HCT116 (cell line): ENCODE results near the gene IL17RE. TPM values are rescaled to one million over a fixed set of nuclear protein-coding genes. Genes with fewer than 3 reads are reported as not detected.

ENCODE experiments used
- ATAC-seq: fragments of 200-7000 bp; cut with Tn5 transposase; 2 replicates; pipeline ENCODE4 v1.9.1; 2020; ENCODE audit warnings: mild to moderate bottlenecking, moderate library complexity
- BruUV-seq: library from RNA; stranded (reverse); fragments of 400-500 nt; replicated peaks from 2 replicates; lab custom pipeline; 2021; lab: Mats Ljungman, UMichigan
- CTCF ChIA-PET: fragments of 300-600 bp; sonication (Branson Sonifier 250); formaldehyde crosslinking; loops from one replicate; lab custom pipeline; 2021; ENCODE audit warnings: antibody characterized with exemption; lab: Charles Lee
- POLR2A ChIA-PET: fragments of 300-600, 350-600 bp; sonication (Branson Sonifier 250); formaldehyde crosslinking; loops from one replicate; lab custom pipeline; 2021; ENCODE audit warnings: antibody characterized with exemption; lab: Charles Lee
- RAD21 ChIA-PET, 2 experiments: fragments of 300-600 bp; sonication (Branson Sonifier 250); formaldehyde crosslinking; loops; one replicate each; lab custom pipeline; 2023; ENCODE audit warnings: low total read pairs in 2 of 2; ENCODE audit not compliant: uncharacterized antibody in 2 of 2, unreplicated experiment in 2 of 2, low non-redundant PET in 1 of 2; lab: Charles Lee
- DNase-seq: peaks from one replicate; pipeline ENCODE4 v3.0.0-alpha.2; 2010; ENCODE audit warnings: low read depth, low spot score
- H2AFZ ChIP-seq: fragments of 200-600 bp; shearing (Covaris generic), sonication (generic); 2 replicates; pipeline ENCODE4 v1.6.1; 2017; ENCODE audit warnings: low read depth, mixed run types, mixed read lengths, antibody characterized with exemption, low read length; ENCODE audit not compliant: poor library complexity, severe bottlenecking
- H3K27ac ChIP-seq: 2 replicates; pipeline ENCODE4 v1.5.1; 2012; ENCODE audit warnings: low read depth, low read length
- H3K27me3 ChIP-seq: fragments of 200-600 bp; sonication (generic); 2 replicates; pipeline ENCODE4 v1.6.1; 2016; ENCODE audit warnings: mixed run types, low read length, mixed read lengths; ENCODE audit not compliant: insufficient read depth
- H3K36me3 ChIP-seq, 2 experiments: fragments of 200-500 bp in 1 of 2; fragments of 200-600 bp in 1 of 2; sonication (Bioruptor generic) in 1 of 2; sonication (generic) in 1 of 2; 2 replicates each; pipeline versions ENCODE4 v1.5.1 to v1.6.1; 2014 to 2016; ENCODE audit warnings: low read length in 2 of 2, inconsistent platforms in 1 of 2, mixed read lengths in 1 of 2, mixed run types in 1 of 2; ENCODE audit not compliant: insufficient read depth in 2 of 2, control insufficient read depth in 1 of 2
- H3K4me1 ChIP-seq, 2 experiments: fragments of 200-600 bp in 1 of 2; sonication (generic) in 1 of 2; 2 replicates each; pipeline versions ENCODE4 v1.5.1 to v1.6.1; 2012 to 2017; ENCODE audit warnings: low read length in 2 of 2, inconsistent platforms in 1 of 2, mild to moderate bottlenecking in 1 of 2, mixed read lengths in 1 of 2, mixed run types in 1 of 2, moderate library complexity in 1 of 2; ENCODE audit not compliant: insufficient read depth in 2 of 2, control insufficient read depth in 1 of 2
- H3K4me2 ChIP-seq: fragments of 200-600 bp; sonication (generic); 2 replicates; pipeline ENCODE4 v1.6.1; 2017; ENCODE audit warnings: mixed run types, low read length, mixed read lengths
- H3K4me3 ChIP-seq, 2 experiments: fragments of 200-600 bp in 1 of 2; sonication (generic) in 1 of 2; replicated peaks in 1 of 2; 2 replicates each; pipeline ENCODE4 v1.5.1; 2011 to 2016; ENCODE audit warnings: low read length in 2 of 2, control low read depth in 1 of 2, low read depth in 1 of 2, mild to moderate bottlenecking in 1 of 2, mixed read lengths in 1 of 2, mixed run types in 1 of 2
- H3K79me2 ChIP-seq: fragments of 200-600 bp; sonication (generic); 2 replicates; pipeline ENCODE4 v1.6.1; 2017; ENCODE audit warnings: mild to moderate bottlenecking, mixed run types, low read length, moderate library complexity, mixed read lengths; ENCODE audit not compliant: insufficient read depth
- H3K9ac ChIP-seq: fragments of 200-600 bp; sonication (generic); 2 replicates; pipeline ENCODE4 v1.6.1; 2016; ENCODE audit warnings: low read length, mixed read lengths
- H3K9me2 ChIP-seq: fragments of 200-600 bp; sonication (generic), shearing (Covaris generic); 2 replicates; pipeline ENCODE4 v1.6.1; 2017; ENCODE audit warnings: mixed run types, mild to moderate bottlenecking, moderate library complexity; ENCODE audit not compliant: insufficient read depth
- H3K9me3 ChIP-seq, 2 experiments: fragments of 200-500 bp in 1 of 2; fragments of 200-600 bp in 1 of 2; sonication (Bioruptor generic) in 1 of 2; sonication (generic) in 1 of 2; 2 replicates each; pipeline ENCODE4 v1.6.1; 2014 to 2017; ENCODE audit warnings: low read length in 2 of 2, mixed read lengths in 2 of 2, inconsistent platforms in 1 of 2, low read depth in 1 of 2, mild to moderate bottlenecking in 1 of 2, mixed run types in 1 of 2, moderate library complexity in 1 of 2; ENCODE audit not compliant: control insufficient read depth in 1 of 2, insufficient read depth in 1 of 2
- H4K20me1 ChIP-seq: fragments of 200-600 bp; sonication (generic), shearing (Covaris generic); 2 replicates; pipeline ENCODE4 v1.6.1; 2017; ENCODE audit warnings: mixed run types, mild to moderate bottlenecking, moderate library complexity; ENCODE audit not compliant: insufficient read depth
- ATF3 ChIP-seq: IDR thresholded peaks from 2 replicates; pipeline ENCODE4 v1.6.1; 2012
- EZH2phosphoT487 ChIP-seq: fragments of 200-600 bp; IDR thresholded peaks from 2 replicates; pipeline ENCODE4 v1.6.1; 2018; ENCODE audit warnings: antibody characterized with exemption, borderline replicate concordance
- POLR2A ChIP-seq: IDR thresholded peaks from 2 replicates; pipeline ENCODE4 v1.7.0; 2011; ENCODE audit warnings: borderline replicate concordance; ENCODE audit not compliant: insufficient read depth, insufficient read length; ENCODE audit errors: extremely low read depth
- POLR2AphosphoS5 ChIP-seq: IDR thresholded peaks from 2 replicates; pipeline ENCODE4 v1.6.1; 2011; ENCODE audit warnings: mild to moderate bottlenecking, low read depth, low read length, moderate library complexity
- RAD21 ChIP-seq: IDR thresholded peaks from 2 replicates; pipeline ENCODE4 v1.6.1; 2012; ENCODE audit warnings: low read depth, mild to moderate bottlenecking
- REST ChIP-seq: IDR thresholded peaks from 2 replicates; pipeline ENCODE4 v1.6.1; 2012; ENCODE audit warnings: low read depth
- TCF7L2 ChIP-seq: IDR thresholded peaks from 2 replicates; pipeline ENCODE4 v1.7.0; 2011; ENCODE audit warnings: borderline replicate concordance, inconsistent platforms; ENCODE audit not compliant: insufficient read depth, insufficient read length; ENCODE audit errors: extremely low read depth
- YY1 ChIP-seq: IDR thresholded peaks from 2 replicates; pipeline ENCODE4 v1.6.1; 2011; ENCODE audit warnings: low read length, low read depth, moderate library complexity, mild to moderate bottlenecking; ENCODE audit not compliant: insufficient replicate concordance; ENCODE audit errors: extremely low read depth
- ZBTB33 ChIP-seq: IDR thresholded peaks from 2 replicates; pipeline ENCODE4 v1.6.1; 2011; ENCODE audit warnings: mild to moderate bottlenecking, low read length, moderate library complexity; ENCODE audit not compliant: insufficient replicate concordance; ENCODE audit errors: extremely low read depth
- ZFX ChIP-seq: fragments of 450-650 bp; IDR thresholded peaks from 2 replicates; pipeline ENCODE4 v1.6.1; 2017
- intact Hi-C: fragments of 100-400 bp; cut with micrococcal nuclease; formaldehyde crosslinking; loops from 2 replicates; pipeline ENCODE4 v1.10.0; 2022
- total RNA-seq: library from RNA; stranded (reverse); gene quantifications from one replicate; pipeline ENCODE4 v1.2.1, GENCODE V29; 2021; ENCODE audit not compliant: unreplicated experiment

IL17RE gene
- total RNA-seq, 1 experiment from 2014 or later = 14.3 TPM

- TF ChIP-seq EZH2phosphoT487 (no peak), POLR2A (no peak), ATF3 (no peak), TCF7L2 (no peak), YY1 (no peak), ZBTB33 (no peak), RAD21 (no peak)
- TF ChIP-seq, all 23 proteins: peak for 0
Measured at GRCh38 chr3:9916346-9916733, 13.7 kb downstream of the IL17RE start (continued).

GRCh38 chr3:9916734-9917680 is 14.4 kb downstream of the IL17RE start, which contains the start of gene IL17RC:
Gene IL17RC, plus strand, starts transcription at chr3:9917098. Its CDS starts 218 bp downstream, at chr3:9917316.
- Histone ChIP-seq H3K27ac (peak within 1 kb of the TSS; percentile 14; the same call in 1 of the 2 replicates), H3K4me2 (peak within 1 kb of the TSS; percentile 92), H3K79me2 (no peaks in the 10 kb centered on the region), H3K9me2 (no peaks in the 10 kb centered on the region), H3K9ac (peak within 1 kb of the TSS; percentile 63), H3K4me3 (peak within 1 kb of the TSS; percentile 50 to 63), H2AFZ (no peak within 1 kb of the TSS), H3K27me3 (no peaks in the 10 kb centered on the region), H3K36me3 (no peaks in the 10 kb centered on the region), H4K20me1 (no peaks in the 10 kb centered on the region), H3K4me1 (peaks cover 6 to 18% of the 10 kb centered on the region in 2 experiments; a peak in 3 of 4 replicates), H3K9me3 (no peaks in the 10 kb centered on the region)
- intact Hi-C loops = no loop called here
- ChIA-PET POLR2A (interaction anchor here (0.8 to 1.2 kb wide), 2 partner anchors 13 to 19 kb away, joined by 3 read pairs; no protein-coding TSS in a partner anchor), CTCF (interaction anchor here (0.9 to 1.1 kb wide), 2 partner anchors 16 to 30 kb away, joined by 3 to 6 read pairs; partner anchors contain the start of gene CRELD1), RAD21 (no interaction called here)
- DNase-seq = peak; percentile 72
- peak; percentile 97 for ATAC-seq
- TF ChIP-seq POLR2AphosphoS5 = peak; percentile 76
- peak; percentile 44; the same call in 1 of the 2 replicates for TF ChIP-seq ZFX
- no peak for TF ChIP-seq REST
- TF ChIP-seq YY1 = no peak
- BruUV-seq = TSS peak; percentile 69
